ENCODE measurements around the gene NLRC4.

GRCh38 chr2:32242331-32242730, 22.4 kb downstream of the NLRC4 start:
- TF ChIP-seq CTCF (IDR thresholded peaks at IDR 0.05) (no peak), POLR2A (IDR thresholded peaks at IDR 0.05) (no peak)
